Measurements from ENCODE around the gene DAGLA. TPM values are rescaled to one million over a fixed set of nuclear protein-coding genes. Genes with fewer than 3 reads are reported as not detected.
A peak's percentile ranks its signal among the peaks of the same experiment; 100 is the strongest.

DAGLA gene
- total and polyA plus RNA-seq, 2 of the 13 experiments (the other 11 are each of a cell fraction or from before 2014, with no cell fraction given): 2.6 to 3.9 TPM

GRCh38 chr11:61752117-61752924, 72.1 kb downstream of the DAGLA start, which contains the start of gene MYRF (continued):
- TF ChIP-seq ZNF784 (CRISPR knock-in tag; IDR thresholded peaks at IDR 0.05; ENCODE audit: borderline replicate concordance) (no peak), SAP130 (CRISPR knock-in tag; IDR thresholded peaks at IDR 0.05; ENCODE audit: low read depth) (peak; percentile 6; the same call in 1 of the 2 replicates), HNF1B (CRISPR knock-in tag; IDR thresholded peaks at IDR 0.05) (0 out of 2 replicates have a peak, but pooled peaks have one; percentile 40), TRIM22 (IDR thresholded peaks at IDR 0.05) (no peak), NFIC (IDR thresholded peaks at IDR 0.05; ENCODE audit: low read length) (no peak), POGK (CRISPR knock-in tag; conservative IDR thresholded peaks at IDR 0.05) (no peak), ZMYM3 (CRISPR knock-in tag; IDR thresholded peaks at IDR 0.05) (peak; percentile 22; the same call in 1 of the 2 replicates), ZIK1 (CRISPR knock-in tag; IDR thresholded peaks at IDR 0.05; ENCODE audit: borderline replicate concordance, low read depth) (no peak), TGIF2 (CRISPR knock-in tag; IDR thresholded peaks at IDR 0.05) (no peak), CSRNP1 (CRISPR knock-in tag; IDR thresholded peaks at IDR 0.05) (no peak), SMC3 (IDR thresholded peaks at IDR 0.05; ENCODE audit: low read length) (no peak), SRSF1 (optimal IDR thresholded peaks at IDR 0.05; ENCODE audit: low read depth, low read length) (no peak), RBFOX2 (IDR thresholded peaks at IDR 0.05; ENCODE audit: low read depth, low read length) (peak; percentile 70; the same call in 1 of the 2 replicates), BCL6 (CRISPR knock-in tag; IDR thresholded peaks at IDR 0.05) (no peak), MYPOP (CRISPR knock-in tag; IDR thresholded peaks at IDR 0.05) (no peak), YY1 (IDR thresholded peaks at IDR 0.05; ENCODE audit: insufficient read depth, insufficient replicate concordance, low read depth, low read length) (peak; percentile 39)
